Measurements from ENCODE around the gene FAM83B.

- TF ChIP-seq CTCF (IDR thresholded peaks at IDR 0.05) (no peak), ZFX (IDR thresholded peaks at IDR 0.05; ENCODE audit: borderline replicate concordance) (no peak)
Measured at GRCh38 chr6:54874349-54875048, 27.9 kb downstream of the FAM83B start.

All from 22Rv1 (cell line).